Measurements from ENCODE around the gene VSIG4. TPM values are rescaled to one million over a fixed set of nuclear protein-coding genes. Genes with fewer than 3 reads are reported as not detected.

VSIG4 gene
- polyA plus RNA-seq, 1 of the 3 experiments (the other 2 are of a cell fraction): not detected

DNA sequence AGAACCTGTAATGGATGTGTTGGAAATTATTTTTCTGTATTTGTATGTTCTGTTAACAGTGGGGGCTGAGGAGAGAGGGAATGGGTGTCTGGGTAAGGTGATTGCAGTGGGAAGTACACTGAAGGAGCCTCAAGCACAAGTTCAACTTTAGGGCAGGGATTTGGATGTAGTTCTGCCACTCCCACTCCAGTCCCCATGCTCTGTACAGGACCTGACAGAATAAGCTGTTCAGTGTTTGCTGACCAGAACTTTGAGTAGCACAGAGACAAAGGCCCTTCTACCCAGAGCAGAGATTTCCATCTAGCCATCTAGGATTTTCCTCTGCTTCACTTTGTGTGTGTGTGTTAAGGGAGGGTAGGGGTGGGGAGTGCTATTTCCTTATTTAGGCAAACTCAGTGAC lies 49.2 kb downstream of the VSIG4 start:
- POLR2A ChIA-PET: no interaction called here
- H3K36me3 ChIP-seq (replicated peaks in 1 of 2; ENCODE audit: control insufficient read depth in 1 of 2, insufficient read depth in 2 of 2, low read length in 1 of 2): no peaks in the 10 kb centered on the region
- H2AFZ ChIP-seq (ENCODE audit: low read depth): no peak overlapping the region
- H3K4me1 ChIP-seq (ENCODE audit: control insufficient read depth in 1 of 2, insufficient read depth in 2 of 2, low read depth in 1 of 2, low read length in 1 of 2): no peaks in the 10 kb centered on the region
- H3F3A ChIP-seq (replicated peaks; ENCODE audit: insufficient read depth): no peaks in the 10 kb centered on the region
- no peak overlapping the region for H3K9ac ChIP-seq
- H3K9me2 ChIP-seq: no peaks in the 10 kb centered on the region
- CTCF ChIA-PET: no interaction called here
- no peaks in the 10 kb centered on the region for H4K20me1 ChIP-seq (ENCODE audit: insufficient read depth)
- no peaks in the 10 kb centered on the region for H3K79me2 ChIP-seq (ENCODE audit: insufficient read depth)
- no peak overlapping the region for H3K27ac ChIP-seq (ENCODE audit: low read depth in 2 of 2, low read length in 1 of 2)
- no peaks in the 10 kb centered on the region; the same call in 1 of the 2 replicates for H3K27me3 ChIP-seq (ENCODE audit: insufficient read depth)
- no peak overlapping the region for H3K4me3 ChIP-seq (ENCODE audit: low read depth in 2 of 2, low read length in 1 of 2)
- no peak overlapping the region for H3K4me2 ChIP-seq
- TF ChIP-seq, protein P1, sequence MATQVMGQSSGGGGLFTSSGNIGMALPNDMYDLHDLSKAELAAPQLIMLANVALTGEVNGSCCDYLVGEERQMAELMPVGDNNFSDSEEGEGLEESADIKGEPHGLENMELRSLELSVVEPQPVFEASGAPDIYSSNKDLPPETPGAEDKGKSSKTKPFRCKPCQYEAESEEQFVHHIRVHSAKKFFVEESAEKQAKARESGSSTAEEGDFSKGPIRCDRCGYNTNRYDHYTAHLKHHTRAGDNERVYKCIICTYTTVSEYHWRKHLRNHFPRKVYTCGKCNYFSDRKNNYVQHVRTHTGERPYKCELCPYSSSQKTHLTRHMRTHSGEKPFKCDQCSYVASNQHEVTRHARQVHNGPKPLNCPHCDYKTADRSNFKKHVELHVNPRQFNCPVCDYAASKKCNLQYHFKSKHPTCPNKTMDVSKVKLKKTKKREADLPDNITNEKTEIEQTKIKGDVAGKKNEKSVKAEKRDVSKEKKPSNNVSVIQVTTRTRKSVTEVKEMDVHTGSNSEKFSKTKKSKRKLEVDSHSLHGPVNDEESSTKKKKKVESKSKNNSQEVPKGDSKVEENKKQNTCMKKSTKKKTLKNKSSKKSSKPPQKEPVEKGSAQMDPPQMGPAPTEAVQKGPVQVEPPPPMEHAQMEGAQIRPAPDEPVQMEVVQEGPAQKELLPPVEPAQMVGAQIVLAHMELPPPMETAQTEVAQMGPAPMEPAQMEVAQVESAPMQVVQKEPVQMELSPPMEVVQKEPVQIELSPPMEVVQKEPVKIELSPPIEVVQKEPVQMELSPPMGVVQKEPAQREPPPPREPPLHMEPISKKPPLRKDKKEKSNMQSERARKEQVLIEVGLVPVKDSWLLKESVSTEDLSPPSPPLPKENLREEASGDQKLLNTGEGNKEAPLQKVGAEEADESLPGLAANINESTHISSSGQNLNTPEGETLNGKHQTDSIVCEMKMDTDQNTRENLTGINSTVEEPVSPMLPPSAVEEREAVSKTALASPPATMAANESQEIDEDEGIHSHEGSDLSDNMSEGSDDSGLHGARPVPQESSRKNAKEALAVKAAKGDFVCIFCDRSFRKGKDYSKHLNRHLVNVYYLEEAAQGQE (IDR thresholded peaks at IDR 0.05; ENCODE audit: low read depth, low read length): no peak
- TF ChIP-seq, protein P2, sequence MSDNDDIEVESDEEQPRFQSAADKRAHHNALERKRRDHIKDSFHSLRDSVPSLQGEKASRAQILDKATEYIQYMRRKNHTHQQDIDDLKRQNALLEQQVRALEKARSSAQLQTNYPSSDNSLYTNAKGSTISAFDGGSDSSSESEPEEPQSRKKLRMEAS (IDR thresholded peaks at IDR 0.05; ENCODE audit: low read depth): no peak
- TF ChIP-seq FOXJ3 (CRISPR knock-in tag; IDR thresholded peaks at IDR 0.05): no peak
- no peak for TF ChIP-seq TCF12 (IDR thresholded peaks at IDR 0.05)
- no peak for TF ChIP-seq ELF1 (IDR thresholded peaks at IDR 0.05)
- TF ChIP-seq, protein P3, sequence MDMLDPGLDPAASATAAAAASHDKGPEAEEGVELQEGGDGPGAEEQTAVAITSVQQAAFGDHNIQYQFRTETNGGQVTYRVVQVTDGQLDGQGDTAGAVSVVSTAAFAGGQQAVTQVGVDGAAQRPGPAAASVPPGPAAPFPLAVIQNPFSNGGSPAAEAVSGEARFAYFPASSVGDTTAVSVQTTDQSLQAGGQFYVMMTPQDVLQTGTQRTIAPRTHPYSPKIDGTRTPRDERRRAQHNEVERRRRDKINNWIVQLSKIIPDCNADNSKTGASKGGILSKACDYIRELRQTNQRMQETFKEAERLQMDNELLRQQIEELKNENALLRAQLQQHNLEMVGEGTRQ (IDR thresholded peaks at IDR 0.05; ENCODE audit: borderline replicate concordance, low read depth, low read length): no peak
- no peak for TF ChIP-seq RXRA (IDR thresholded peaks at IDR 0.05; ENCODE audit: borderline replicate concordance, low read depth)
- no peak for TF ChIP-seq RFX5 (IDR thresholded peaks at IDR 0.05; ENCODE audit: low read length)
- no peak for TF ChIP-seq RCOR1 (IDR thresholded peaks at IDR 0.05; ENCODE audit: low read length)
- TF ChIP-seq, protein P4, sequence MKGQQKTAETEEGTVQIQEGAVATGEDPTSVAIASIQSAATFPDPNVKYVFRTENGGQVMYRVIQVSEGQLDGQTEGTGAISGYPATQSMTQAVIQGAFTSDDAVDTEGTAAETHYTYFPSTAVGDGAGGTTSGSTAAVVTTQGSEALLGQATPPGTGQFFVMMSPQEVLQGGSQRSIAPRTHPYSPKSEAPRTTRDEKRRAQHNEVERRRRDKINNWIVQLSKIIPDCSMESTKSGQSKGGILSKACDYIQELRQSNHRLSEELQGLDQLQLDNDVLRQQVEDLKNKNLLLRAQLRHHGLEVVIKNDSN (IDR thresholded peaks at IDR 0.05; ENCODE audit: borderline replicate concordance, low read depth): no peak
- TF ChIP-seq, protein P5, sequence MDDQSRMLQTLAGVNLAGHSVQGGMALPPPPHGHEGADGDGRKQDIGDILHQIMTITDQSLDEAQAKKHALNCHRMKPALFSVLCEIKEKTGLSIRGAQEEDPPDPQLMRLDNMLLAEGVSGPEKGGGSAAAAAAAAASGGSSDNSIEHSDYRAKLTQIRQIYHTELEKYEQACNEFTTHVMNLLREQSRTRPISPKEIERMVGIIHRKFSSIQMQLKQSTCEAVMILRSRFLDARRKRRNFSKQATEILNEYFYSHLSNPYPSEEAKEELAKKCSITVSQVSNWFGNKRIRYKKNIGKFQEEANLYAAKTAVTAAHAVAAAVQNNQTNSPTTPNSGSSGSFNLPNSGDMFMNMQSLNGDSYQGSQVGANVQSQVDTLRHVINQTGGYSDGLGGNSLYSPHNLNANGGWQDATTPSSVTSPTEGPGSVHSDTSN (IDR thresholded peaks at IDR 0.05): no peak
- no peaks in the 10 kb centered on the region for H3K9me3 ChIP-seq
- no peak for DNase-seq

DNA sequence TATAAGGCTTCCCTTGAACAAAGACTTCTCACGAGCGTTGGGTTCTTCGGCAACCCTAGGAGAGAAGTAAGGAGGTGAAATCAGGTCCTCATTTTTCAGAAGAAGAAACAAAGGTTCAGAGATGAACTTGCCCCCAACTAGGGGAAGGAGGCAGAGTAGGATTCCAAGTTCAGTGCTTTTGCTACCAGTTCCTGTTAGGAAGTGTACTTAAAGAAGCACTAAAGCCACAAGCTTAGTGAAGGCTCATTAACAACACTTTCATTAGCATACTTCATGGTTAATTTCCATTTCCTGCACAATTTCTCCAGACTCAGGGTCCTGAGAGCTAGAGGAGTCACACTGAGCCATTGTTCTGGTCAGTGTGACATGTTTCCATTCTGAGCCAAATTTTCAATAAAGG lies 52.1 kb downstream of the VSIG4 start:
- no peaks in the 10 kb centered on the region; the same call in 1 of the 2 replicates for H3K27me3 ChIP-seq (ENCODE audit: insufficient read depth)
- TF ChIP-seq GABPA (IDR thresholded peaks at IDR 0.05; ENCODE audit: low read depth): no peak
- no peak for TF ChIP-seq JUND (IDR thresholded peaks at IDR 0.05)
- TF ChIP-seq FOXJ3 (CRISPR knock-in tag; IDR thresholded peaks at IDR 0.05): no peak
- no peak for TF ChIP-seq TAF1 (IDR thresholded peaks at IDR 0.05; ENCODE audit: borderline replicate concordance, low read depth, low read length)
- TF ChIP-seq RFX5 (IDR thresholded peaks at IDR 0.05; ENCODE audit: low read length): no peak
- no peak for TF ChIP-seq GATA2 (CRISPR knock-in tag; IDR thresholded peaks at IDR 0.05)
- TF ChIP-seq, protein P3 (IDR thresholded peaks at IDR 0.05; ENCODE audit: borderline replicate concordance, low read depth, low read length): no peak
- TF ChIP-seq ELF1 (IDR thresholded peaks at IDR 0.05): no peak
- TF ChIP-seq NRF1 (IDR thresholded peaks at IDR 0.05; ENCODE audit: low read depth, low read length): no peak
- TF ChIP-seq RXRA (IDR thresholded peaks at IDR 0.05; ENCODE audit: borderline replicate concordance, low read depth): no peak
- no peak for TF ChIP-seq FOXM1 (IDR thresholded peaks at IDR 0.05; ENCODE audit: low read depth)
- no peak overlapping the region for H3K27ac ChIP-seq (ENCODE audit: low read depth in 2 of 2, low read length in 1 of 2)
- H3F3A ChIP-seq (replicated peaks; ENCODE audit: insufficient read depth): no peaks in the 10 kb centered on the region
- no peak overlapping the region for H3K4me3 ChIP-seq (ENCODE audit: low read depth in 2 of 2, low read length in 1 of 2)
- H3K79me2 ChIP-seq (ENCODE audit: insufficient read depth): no peaks in the 10 kb centered on the region
- DNase-seq: no peak
- no peaks in the 10 kb centered on the region for H3K9me3 ChIP-seq
- 4% methylated on average over 3 of the region's 3 CpGs for WGBS (ENCODE audit: low lambda C conversion rate)
- no peaks in the 10 kb centered on the region for H3K36me3 ChIP-seq (replicated peaks in 1 of 2; ENCODE audit: control insufficient read depth in 1 of 2, insufficient read depth in 2 of 2, low read length in 1 of 2)
- ChIA-PET CTCF (no interaction called here), POLR2A (no interaction called here)
- H3K9me2 ChIP-seq: no peaks in the 10 kb centered on the region
- no peak overlapping the region for H2AFZ ChIP-seq (ENCODE audit: low read depth)
- H3K9ac ChIP-seq: no peak overlapping the region
- H3K4me1 ChIP-seq (ENCODE audit: control insufficient read depth in 1 of 2, insufficient read depth in 2 of 2, low read depth in 1 of 2, low read length in 1 of 2): no peaks in the 10 kb centered on the region
- H4K20me1 ChIP-seq (ENCODE audit: insufficient read depth): no peaks in the 10 kb centered on the region
- H3K4me2 ChIP-seq: no peak overlapping the region

All from SK-N-SH (cell line).